ENCODE data around the gene FBXL7. TPM values are rescaled to one million over a fixed set of nuclear protein-coding genes. Genes with fewer than 3 reads are reported as not detected.

The FBXL7 gene
- total RNA-seq, 1 donor from 2014 or later, result 13.3 TPM

- DNase-seq (no peak), ATAC-seq (no peak)
- no peak for TF ChIP-seq CTCF (IDR thresholded peaks at IDR 0.05)
- H3K27ac ChIP-seq, result no peak overlapping the region
- intact Hi-C loops (cut with DNase I), result no loop called here
- H3K4me3 ChIP-seq, result no peak overlapping the region
- no peaks in the 10 kb centered on the region for H3K9me3 ChIP-seq
- H3K27me3 ChIP-seq, result no peaks in the 10 kb centered on the region
- H3K4me1 ChIP-seq, result no peaks in the 10 kb centered on the region
- no peaks in the 10 kb centered on the region for H3K36me3 ChIP-seq
Observed at GRCh38 chr5:15535938-15536337, 36.0 kb downstream of the FBXL7 start.

- DNase-seq (no peak), ATAC-seq (no peak)
- Histone ChIP-seq H3K4me1 (no peaks in the 10 kb centered on the region), H3K9me3 (no peaks in the 10 kb centered on the region), H3K36me3 (no peaks in the 10 kb centered on the region), H3K27me3 (no peaks in the 10 kb centered on the region), H3K4me3 (no peak overlapping the region), H3K27ac (no peak overlapping the region)
- no peak for TF ChIP-seq CTCF (IDR thresholded peaks at IDR 0.05)
- intact Hi-C loops (cut with DNase I), result no loop called here
Observed at GRCh38 chr5:15538516-15538915, 38.5 kb downstream of the FBXL7 start.

GRCh38 chr5:15539951-15540350 is 40.0 kb downstream of the FBXL7 start:
- no peak for TF ChIP-seq CTCF (IDR thresholded peaks at IDR 0.05)
- no peak overlapping the region for H3K27ac ChIP-seq
- intact Hi-C loops (cut with DNase I), result no loop called here

GRCh38 chr5:15544039-15544438 is 44.1 kb downstream of the FBXL7 start:
- intact Hi-C loops (cut with DNase I), result no loop called here
- no peaks in the 10 kb centered on the region for H3K27me3 ChIP-seq
- no peak overlapping the region for H3K27ac ChIP-seq
- DNase-seq, result no peak
- ATAC-seq, result no peak
- no peaks in the 10 kb centered on the region for H3K36me3 ChIP-seq
- no peak for TF ChIP-seq CTCF (IDR thresholded peaks at IDR 0.05)
- no peak overlapping the region for H3K4me3 ChIP-seq
- H3K9me3 ChIP-seq, result no peaks in the 10 kb centered on the region
- no peaks in the 10 kb centered on the region for H3K4me1 ChIP-seq

More at GRCh38 chr5:15539951-15540350, 40.0 kb downstream of the FBXL7 start:
- ATAC-seq (no peak), DNase-seq (no peak)
- H3K36me3 ChIP-seq, result no peaks in the 10 kb centered on the region
- no peaks in the 10 kb centered on the region for H3K9me3 ChIP-seq
- no peaks in the 10 kb centered on the region for H3K27me3 ChIP-seq
- no peak overlapping the region for H3K4me3 ChIP-seq
- no peaks in the 10 kb centered on the region for H3K4me1 ChIP-seq

GRCh38 chr5:15545082-15545481 is 45.1 kb downstream of the FBXL7 start:
- Histone ChIP-seq H3K4me3 (no peak overlapping the region), H3K4me1 (no peaks in the 10 kb centered on the region), H3K27me3 (no peaks in the 10 kb centered on the region), H3K9me3 (no peaks in the 10 kb centered on the region), H3K36me3 (no peaks in the 10 kb centered on the region), H3K27ac (no peak overlapping the region)
- ATAC-seq (no peak), DNase-seq (no peak)
- intact Hi-C loops (cut with DNase I), result no loop called here
- no peak for TF ChIP-seq CTCF (IDR thresholded peaks at IDR 0.05)

GRCh38 chr5:15547261-15547839 is 47.4 kb downstream of the FBXL7 start:
- Histone ChIP-seq H3K4me1 (no peaks in the 10 kb centered on the region), H3K9me3 (no peaks in the 10 kb centered on the region), H3K4me3 (no peak overlapping the region), H3K27me3 (no peaks in the 10 kb centered on the region), H3K36me3 (no peaks in the 10 kb centered on the region), H3K27ac (no peak overlapping the region)
- DNase-seq (no peak), ATAC-seq (no peak)
- intact Hi-C loops (cut with DNase I), result no loop called here
- TF ChIP-seq CTCF (IDR thresholded peaks at IDR 0.05), result no peak
